ENCODE results near the gene GLYATL1B. TPM values are rescaled to one million over a fixed set of nuclear protein-coding genes. Genes with fewer than 3 reads are reported as not detected.
"Not testable (repeated sequence)": the region's sequence is repeated elsewhere in the genome, so short reads cannot be mapped to it uniquely, and the experiment has no call there.

GLYATL1B gene
- total RNA-seq, 1 donor from 2014 or later: not detected

GRCh38 chr11:59093576-59093975, 7.5 kb downstream of the GLYATL1B start:
- DNase-seq (ENCODE audit: low spot score); intact Hi-C loops (cut with DNase I): not testable (repeated sequence)

GRCh38 chr11:59095225-59095624, 9.1 kb downstream of the GLYATL1B start:
- DNase-seq (ENCODE audit: low spot score); intact Hi-C loops (cut with DNase I): not testable (repeated sequence)

DNA sequence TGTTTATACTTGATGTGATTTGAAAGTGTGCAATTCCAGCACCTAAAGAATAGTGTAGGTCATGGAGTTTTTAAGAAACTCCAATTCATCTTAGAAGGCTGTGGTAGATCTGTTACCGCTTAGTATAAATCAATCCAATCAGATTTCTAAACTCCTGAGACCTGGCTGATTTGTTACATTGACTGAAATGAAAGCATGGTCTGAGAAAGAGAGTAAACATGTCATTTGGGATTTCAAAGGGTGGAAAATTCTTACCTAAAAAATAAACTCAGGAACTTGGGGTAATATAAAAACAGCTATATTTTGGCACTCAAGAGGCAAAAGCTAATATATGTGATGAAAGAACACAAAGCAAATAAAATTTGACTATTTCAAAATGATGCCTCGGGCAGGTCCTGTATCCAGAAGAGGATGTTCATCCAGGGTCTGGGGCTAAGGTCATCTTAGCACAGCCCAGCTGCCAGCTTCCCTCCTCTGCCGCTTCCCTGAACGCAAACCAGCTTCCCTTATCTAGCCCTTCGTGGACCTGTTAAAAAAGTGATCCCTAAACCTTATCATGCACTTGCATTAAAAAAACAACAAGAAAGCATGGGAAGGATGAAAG, 10.0 kb downstream of the GLYATL1B start:
- intact Hi-C loops (cut with DNase I); DNase-seq (ENCODE audit: low spot score): not testable (repeated sequence)

- DNase-seq (ENCODE audit: low spot score): no peak
- intact Hi-C loops (cut with DNase I): no loop called here
These were observed 11.1 kb downstream of the GLYATL1B start for GRCh38 chr11:59097113-59097708.

- DNase-seq (ENCODE audit: low spot score); intact Hi-C loops (cut with DNase I): not testable (repeated sequence)
These were observed 11.8 kb downstream of the GLYATL1B start for GRCh38 chr11:59097938-59098337.

DNA sequence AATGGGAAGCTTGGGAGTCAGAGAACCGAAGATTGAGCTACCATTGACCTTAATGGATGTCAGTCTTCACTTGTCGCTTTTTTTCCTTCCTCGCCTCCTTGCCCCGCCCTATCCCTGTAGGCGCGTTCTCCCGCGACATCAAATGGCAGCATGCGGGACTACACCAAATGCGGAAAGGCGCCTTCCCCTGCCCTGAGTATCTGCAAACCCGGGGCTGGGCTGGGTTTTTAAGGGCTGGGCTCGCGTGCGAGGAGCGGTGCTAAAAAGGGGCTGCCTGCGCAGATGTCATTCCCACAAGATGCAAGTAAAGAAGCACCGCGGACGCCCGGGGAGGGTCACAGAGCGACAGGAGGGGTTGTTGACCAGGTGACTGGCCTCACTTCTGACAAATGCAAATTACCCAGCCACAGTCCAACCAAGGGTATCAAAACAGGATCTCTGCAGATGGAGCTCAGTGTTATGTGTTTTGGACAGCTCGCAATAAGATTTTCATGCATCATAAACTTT, 16.2 kb downstream of the GLYATL1B start:
- intact Hi-C loops (cut with DNase I): no loop called here

GRCh38 chr11:59106363-59107336, 20.5 kb downstream of the GLYATL1B start, which contains the start of gene FAM111B:
TSS of gene FAM111B (plus strand) at chr11:59107237. CDS start at chr11:59109626, 2,389 bp downstream.
- intact Hi-C loops (cut with DNase I): no loop called here
- peak; percentile 90 for DNase-seq (ENCODE audit: low spot score)

More for the DNA sequence above, 16.2 kb downstream of the GLYATL1B start:
- no peak for DNase-seq (ENCODE audit: low spot score)

- intact Hi-C loops (cut with DNase I); DNase-seq (ENCODE audit: low spot score): not testable (repeated sequence)
These were observed 21.6 kb downstream of the GLYATL1B start for GRCh38 chr11:59107721-59108120.

DNA sequence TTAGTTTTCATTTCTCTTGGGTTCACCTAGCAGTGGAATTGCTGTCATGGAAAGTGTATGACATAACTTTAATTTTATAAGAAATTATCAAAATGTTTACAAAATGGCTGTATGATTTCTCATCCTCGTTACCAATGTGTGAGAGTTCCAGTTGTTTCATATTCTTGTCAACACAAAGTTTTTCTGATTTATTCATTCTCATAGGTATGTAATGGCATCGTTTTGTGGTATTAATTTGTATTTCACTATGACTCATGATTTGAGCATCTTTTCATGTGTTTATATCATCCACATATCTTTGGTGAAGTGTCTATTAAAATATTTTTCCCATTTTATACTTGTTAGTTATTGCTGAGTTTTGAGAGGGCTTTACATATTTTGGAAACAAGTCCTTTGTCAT, 26.4 kb downstream of the GLYATL1B start:
- intact Hi-C loops (cut with DNase I): no loop called here
- no peak for DNase-seq (ENCODE audit: low spot score)

- intact Hi-C loops (cut with DNase I): no loop called here
- no peak for DNase-seq (ENCODE audit: low spot score)
These were observed 28.2 kb downstream of the GLYATL1B start for GRCh38 chr11:59114344-59114743.

DNA sequence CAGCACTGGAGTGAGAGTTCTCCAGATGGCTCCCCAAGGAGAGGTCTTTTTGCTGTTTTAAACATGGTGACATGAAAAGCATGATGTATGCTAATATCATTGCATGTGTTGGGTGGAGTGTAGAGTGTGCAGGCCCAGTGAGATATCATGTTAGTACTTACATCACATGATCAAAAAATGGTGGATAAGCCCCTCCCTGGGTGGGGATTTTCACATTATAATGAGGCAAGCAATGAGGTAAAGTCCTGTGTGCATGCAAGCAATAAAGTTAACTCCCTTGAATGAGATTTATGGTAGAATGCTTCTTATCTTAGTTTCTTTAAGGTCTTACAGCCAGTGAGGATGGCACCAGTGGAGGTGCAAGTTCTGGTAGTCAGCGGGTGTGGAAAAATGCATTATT, 29.4 kb downstream of the GLYATL1B start:
- intact Hi-C loops (cut with DNase I): no loop called here
- no peak for DNase-seq (ENCODE audit: low spot score)

GRCh38 chr11:59117774-59118173, 31.7 kb downstream of the GLYATL1B start:
- no peak for DNase-seq (ENCODE audit: low spot score)
- intact Hi-C loops (cut with DNase I): no loop called here

DNA sequence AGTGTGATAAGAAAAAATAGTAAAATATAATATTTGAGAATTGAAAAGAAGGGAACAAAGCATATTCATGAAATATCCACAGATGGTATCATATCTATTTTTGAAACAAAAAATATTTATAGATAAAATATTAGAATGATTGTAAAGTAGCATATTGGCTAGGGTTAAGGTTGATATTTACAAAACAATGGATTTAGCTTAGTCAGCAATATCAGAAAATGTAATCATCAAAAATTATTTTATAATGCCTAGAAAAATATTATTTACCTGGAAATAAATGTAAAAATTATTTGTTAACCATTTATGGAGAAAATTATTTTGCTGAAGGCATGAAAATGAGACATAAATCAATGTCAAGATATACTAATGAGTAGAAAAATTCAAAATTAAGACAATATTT, 33.7 kb downstream of the GLYATL1B start:
- no peak for DNase-seq (ENCODE audit: low spot score)
- intact Hi-C loops (cut with DNase I): no loop called here

GRCh38 chr11:59135648-59136461, 49.7 kb downstream of the GLYATL1B start:
- intact Hi-C loops (cut with DNase I): no loop called here

GRCh38 chr11:59136551-59136950, 50.4 kb downstream of the GLYATL1B start:
- DNase-seq (ENCODE audit: low spot score); intact Hi-C loops (cut with DNase I): not testable (repeated sequence)

More at GRCh38 chr11:59135648-59136461, 49.7 kb downstream of the GLYATL1B start:
- peak; percentile 92 for DNase-seq (ENCODE audit: low spot score)

DNA sequence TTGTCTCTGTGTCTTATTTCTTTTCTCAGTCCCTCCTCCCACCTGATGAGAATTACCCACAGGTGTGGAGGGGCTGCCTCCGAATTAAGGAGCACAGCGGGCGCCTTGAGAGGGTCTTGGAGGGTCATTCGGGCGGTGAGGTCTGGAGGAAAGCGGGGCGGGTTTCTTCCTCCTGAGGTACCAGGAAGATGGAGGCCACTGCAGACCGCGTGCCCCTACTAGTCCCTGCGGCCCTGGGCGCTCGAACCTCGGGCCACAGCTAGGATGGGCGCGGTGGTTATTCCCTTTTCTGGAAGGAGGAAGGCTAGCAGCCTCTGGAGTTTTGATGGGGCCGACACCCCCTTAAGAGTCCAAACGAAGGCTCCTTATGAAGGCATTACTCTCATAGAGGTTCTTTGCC, 51.1 kb downstream of the GLYATL1B start:
- intact Hi-C loops (cut with DNase I): no loop called here
- no peak for DNase-seq (ENCODE audit: low spot score)

- DNase-seq (ENCODE audit: low spot score): no peak
- intact Hi-C loops (cut with DNase I): no loop called here
These were observed 52.5 kb downstream of the GLYATL1B start for GRCh38 chr11:59138643-59139042.

GRCh38 chr11:59141191-59141590, 55.1 kb downstream of the GLYATL1B start:
- DNase-seq (ENCODE audit: low spot score): no peak
- intact Hi-C loops (cut with DNase I): no loop called here
